Endothelial cell of umbilical vein (primary cell): ENCODE measurements around the gene DOCK6. TPM values are rescaled to one million over a fixed set of nuclear protein-coding genes. Genes with fewer than 3 reads are reported as not detected.

Experiments
- BruUV-seq: library from RNA; stranded (reverse); fragments of 400-500 nt; replicated peaks from 2 replicates; lab custom pipeline; 2021; lab: Mats Ljungman, UMichigan
- CTCF ChIA-PET: fragments of 300-600, 350-600 bp; sonication (Branson Sonifier 250); formaldehyde crosslinking; loops from one replicate; lab custom pipeline; 2021; ENCODE audit warnings: antibody characterized with exemption, inconsistent platforms; lab: Charles Lee
- POLR2A ChIA-PET: fragments of 300-600, 350-600 bp; sonication (Branson Sonifier 250); formaldehyde crosslinking; loops from one replicate; lab custom pipeline; 2021; ENCODE audit warnings: antibody characterized with exemption, inconsistent platforms; lab: Charles Lee
- DNase-seq: peaks from one replicate; pipeline ENCODE4 v3.0.0-alpha.2; 2011; ENCODE audit warnings: low read depth, low spot score
- FAIRE-seq: peaks from 2 replicates; lab custom pipeline; 2011; peaks lifted over from hg19 to GRCh38; lab: Jason Lieb, UNC
- H2AFZ ChIP-seq: 2 replicates; pipeline ENCODE4 v1.6.0; 2012; ENCODE audit warnings: low read depth, low read length, control low read depth, inconsistent platforms
- H3K27ac ChIP-seq: 2 replicates; pipeline ENCODE4 v1.5.1; 2011; ENCODE audit warnings: low read depth, mild to moderate bottlenecking, control low read depth, low read length, moderate library complexity; ENCODE audit not compliant: insufficient read depth
- H3K27me3 ChIP-seq, 2 experiments: 2 replicates each; pipeline versions ENCODE4 v1.6.0 to v1.6.1; 2011; ENCODE audit warnings: low read length in 2 of 2, mixed read lengths in 1 of 2; ENCODE audit not compliant: control insufficient read depth in 2 of 2, insufficient read depth in 2 of 2
- H3K36me3 ChIP-seq, 2 experiments: 2 replicates in 1 of 2; 3 replicates in 1 of 2; pipeline ENCODE4 v1.5.1; 2011; ENCODE audit warnings: low read length in 2 of 2, mild to moderate bottlenecking in 1 of 2, moderate library complexity in 1 of 2; ENCODE audit not compliant: control insufficient read depth in 2 of 2, insufficient read depth in 2 of 2; ENCODE audit errors: extremely low read depth in 1 of 2
- H3K4me1 ChIP-seq: 3 replicates; pipeline ENCODE4 v1.5.1; 2011; ENCODE audit warnings: mild to moderate bottlenecking, low read length; ENCODE audit not compliant: control insufficient read depth, insufficient read depth; ENCODE audit errors: extremely low read depth
- H3K4me2 ChIP-seq: 2 replicates; pipeline ENCODE4 v1.6.1; 2011; ENCODE audit warnings: low read length, control low read depth, mixed read lengths; ENCODE audit not compliant: insufficient read depth
- H3K4me3 ChIP-seq, 3 experiments: fragments of 200-600 bp in 1 of 3; sonication (generic), shearing (Covaris generic) in 1 of 3; replicated peaks in 1 of 3; 2 replicates each; pipeline ENCODE4 v1.5.1; 2011 to 2016; ENCODE audit warnings: control low read depth in 3 of 3, low read length in 3 of 3, mild to moderate bottlenecking in 2 of 3, inconsistent platforms in 1 of 3, low read depth in 1 of 3, moderate library complexity in 1 of 3; ENCODE audit not compliant: insufficient read depth in 1 of 3
- H3K79me2 ChIP-seq: 2 replicates; pipeline ENCODE4 v1.6.0; 2012; ENCODE audit warnings: low read length, inconsistent platforms; ENCODE audit not compliant: control insufficient read depth, insufficient read depth
- H3K9ac ChIP-seq: replicated peaks from 2 replicates; pipeline ENCODE3; 2011; ENCODE audit warnings: low read length, control low read depth; ENCODE audit not compliant: insufficient read depth; ENCODE audit errors: extremely low read depth
- H3K9me1 ChIP-seq: replicated peaks from 3 replicates; pipeline ENCODE4 v1.6.0; 2011; ENCODE audit warnings: mild to moderate bottlenecking, low read length; ENCODE audit not compliant: control insufficient read depth, insufficient read depth; ENCODE audit errors: extremely low read depth
- H3K9me3 ChIP-seq: replicated peaks from 2 replicates; pipeline ENCODE4 v1.5.1; 2012; ENCODE audit warnings: low read length, inconsistent platforms; ENCODE audit not compliant: control insufficient read depth, insufficient read depth
- H4K20me1 ChIP-seq: replicated peaks from 2 replicates; pipeline ENCODE3; 2011; ENCODE audit warnings: mild to moderate bottlenecking, low read length; ENCODE audit not compliant: control insufficient read depth, insufficient read depth; ENCODE audit errors: extremely low read depth
- CTCF ChIP-seq, 2 donors: IDR thresholded peaks; 1 replicate in 1 of 2; 2 replicates in 1 of 2; pipeline ENCODE4 v1.5.1; 2011; ENCODE audit warnings: low read length in 2 of 2, mild to moderate bottlenecking in 2 of 2, moderate library complexity in 2 of 2, control low read depth in 1 of 2, inconsistent platforms in 1 of 2, low read depth in 1 of 2; ENCODE audit not compliant: insufficient read depth in 1 of 2; ENCODE audit errors: extremely low read depth in 1 of 2
- EZH2 ChIP-seq: IDR thresholded peaks from 2 replicates; pipeline ENCODE4 v1.6.1; 2012; ENCODE audit warnings: borderline replicate concordance, low read depth, mild to moderate bottlenecking, moderate library complexity, low read length, inconsistent platforms; ENCODE audit not compliant: severe bottlenecking
- FOS ChIP-seq: IDR thresholded peaks from 2 replicates; pipeline ENCODE4 v1.6.1; 2011; ENCODE audit warnings: mild to moderate bottlenecking, low read length, moderate library complexity, borderline replicate concordance; ENCODE audit not compliant: insufficient read depth
- GATA2 ChIP-seq: IDR thresholded peaks from 2 replicates; pipeline ENCODE4 v1.7.0; 2011; ENCODE audit warnings: low read depth, mild to moderate bottlenecking, moderate library complexity, mixed read lengths, low read length; ENCODE audit not compliant: insufficient read length, insufficient read depth
- JUN ChIP-seq: IDR thresholded peaks from 2 replicates; pipeline ENCODE4 v1.6.1; 2011; ENCODE audit warnings: borderline replicate concordance, low read depth; ENCODE audit not compliant: insufficient read length, insufficient read depth
- MYC ChIP-seq: IDR thresholded peaks from one replicate; pipeline ENCODE4 v1.6.1; 2011; ENCODE audit warnings: mild to moderate bottlenecking, low read depth, low read length
- POLR2A ChIP-seq: IDR thresholded peaks from 2 replicates; pipeline ENCODE4 v1.6.1; 2012; ENCODE audit warnings: low read depth, mild to moderate bottlenecking, control low read depth, low read length
- POLR2AphosphoS5 ChIP-seq: IDR thresholded peaks from 2 replicates; pipeline ENCODE4 v1.6.1; 2012; ENCODE audit warnings: low read depth, mild to moderate bottlenecking, control low read depth, low read length, moderate library complexity; ENCODE audit not compliant: insufficient read depth
- dilution Hi-C: fragments of 300-500 bp; cut with MboI; formaldehyde crosslinking; loops from one replicate; pipeline ENCODE4 v1.15.0; 2019; ENCODE audit warnings: low sequenced_read_pairs; ENCODE audit not compliant: extremely low pct_ligation_motif_present
- intact Hi-C: fragments of 100-400 bp; cut with micrococcal nuclease; formaldehyde crosslinking; loops from one replicate; pipeline ENCODE4 v1.10.0; 2022
- polyA plus RNA-seq, 4 experiments: library from polyadenylated mRNA; depleted of rRNA in 3 of 4; stranded (reverse) in 3 of 4; unstranded in 1 of 4; fragments of >200 nt; gene quantifications; 2 replicates each; pipeline versions ENCODE4 v1.2.1 to v1.2.3, GENCODE V29; 2011 to 2012; ENCODE audit warnings: missing spikeins in 1 of 4
- total RNA-seq: library from RNA; stranded (reverse); gene quantifications from 2 replicates; pipeline ENCODE4 v1.2.3, GENCODE V29; 2021
- TF ChIP-seq, protein P1 (sequence below): IDR thresholded peaks from 2 replicates; pipeline ENCODE4 v1.6.1; 2011; ENCODE audit not compliant: insufficient read depth, insufficient read length

DOCK6 gene
- total and polyA plus RNA-seq, 2 donors (not counting 3 experiments of a cell fraction or from before 2014, with no cell fraction given), result 126 to 334 TPM

- no peak for TF ChIP-seq JUN
- no peak for TF ChIP-seq CTCF (IDR thresholded peaks at IDR 0.05; ENCODE audit: extremely low read depth in 1 of 2, insufficient read depth in 1 of 2, low read depth in 1 of 2, low read length in 2 of 2)
- TF ChIP-seq POLR2A, result no peak
- H4K20me1 ChIP-seq, result no peaks in the 10 kb centered on the region
- FAIRE-seq (no peak), DNase-seq (no peak)
- no peak overlapping the region for H2AFZ ChIP-seq
- no peaks in the 10 kb centered on the region for H3K4me1 ChIP-seq
- H3K9ac ChIP-seq, result no peak overlapping the region
- no peaks in the 10 kb centered on the region for H3K79me2 ChIP-seq
- no TSS peak for BruUV-seq
- ChIA-PET POLR2A (no interaction called here), CTCF (no interaction called here)
- no peak overlapping the region for H3K4me3 ChIP-seq
- no peak overlapping the region for H3K27ac ChIP-seq
- H3K9me1 ChIP-seq, result no peaks in the 10 kb centered on the region
- dilution Hi-C loops (no loop called here), intact Hi-C loops (no loop called here)
- H3K36me3 ChIP-seq, result peaks cover 22 to 53% of the 10 kb centered on the region in 2 experiments
- no peaks in the 10 kb centered on the region for H3K27me3 ChIP-seq
- no peaks in the 10 kb centered on the region for H3K9me3 ChIP-seq
- no peak overlapping the region for H3K4me2 ChIP-seq
Measured at GRCh38 chr19:11234486-11235075, 27.7 kb downstream of the DOCK6 start.

DNA sequence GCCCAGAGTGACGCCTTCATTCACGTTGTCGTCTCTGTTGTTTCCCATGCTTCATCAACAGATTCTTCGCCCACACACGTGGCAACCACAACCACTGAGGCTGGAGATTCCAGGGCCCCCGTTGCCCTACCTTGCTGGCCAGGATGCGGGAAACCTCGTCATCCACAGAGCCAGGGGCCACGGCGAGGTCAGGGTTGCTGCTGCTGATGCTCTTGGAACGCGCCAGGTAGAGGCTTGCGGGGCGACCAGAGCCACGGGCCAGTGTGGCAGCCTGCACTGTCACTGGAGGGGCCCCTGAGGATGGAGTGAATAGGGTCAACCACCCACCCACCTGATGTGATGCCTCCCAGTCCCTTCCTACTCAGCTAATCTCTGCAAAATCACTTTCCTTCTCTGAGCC is 29.3 kb downstream of the DOCK6 start:
- ChIA-PET POLR2A (interaction anchor here (0.7 kb wide), 1 partner anchor 138 kb away, joined by 4 read pairs; no protein-coding TSS in a partner anchor), CTCF (no interaction called here)
- Histone ChIP-seq H3K27ac (no peak overlapping the region), H3K4me3 (no peak overlapping the region), H3K79me2 (no peaks in the 10 kb centered on the region), H3K9me1 (no peaks in the 10 kb centered on the region), H2AFZ (no peak overlapping the region), H4K20me1 (no peaks in the 10 kb centered on the region), H3K4me2 (no peak overlapping the region), H3K27me3 (no peaks in the 10 kb centered on the region), H3K9ac (no peak overlapping the region), H3K4me1 (no peaks in the 10 kb centered on the region), H3K36me3 (peaks cover 16 to 50% of the 10 kb centered on the region in 2 experiments), H3K9me3 (no peaks in the 10 kb centered on the region)
- intact Hi-C loops (no loop called here), dilution Hi-C loops (no loop called here)
- BruUV-seq, result no TSS peak
- TF ChIP-seq, protein P1, sequence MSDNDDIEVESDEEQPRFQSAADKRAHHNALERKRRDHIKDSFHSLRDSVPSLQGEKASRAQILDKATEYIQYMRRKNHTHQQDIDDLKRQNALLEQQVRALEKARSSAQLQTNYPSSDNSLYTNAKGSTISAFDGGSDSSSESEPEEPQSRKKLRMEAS, result no peak
- TF ChIP-seq CTCF (IDR thresholded peaks at IDR 0.05; ENCODE audit: extremely low read depth in 1 of 2, insufficient read depth in 1 of 2, low read depth in 1 of 2, low read length in 2 of 2), result no peak
- TF ChIP-seq JUN, result no peak
- TF ChIP-seq EZH2, result no peak
- TF ChIP-seq MYC, result no peak
- TF ChIP-seq POLR2A, result no peak
- TF ChIP-seq FOS, result no peak
- TF ChIP-seq POLR2AphosphoS5, result no peak
- TF ChIP-seq GATA2, result no peak
- FAIRE-seq, result no peak
- DNase-seq, result no peak
